Lower leg skin (tissue), 3 donors: ENCODE results near the gene CAMTA1.

Experiments used
- POLR2A ChIP-seq, 2 donors: fragments of 450-650 bp; IDR thresholded peaks; one replicate each; pipeline ENCODE4 v1.6.1; 2016 to 2017; ENCODE audit warnings: antibody characterized with exemption in 2 of 2, mild to moderate bottlenecking in 1 of 2, moderate library complexity in 1 of 2
- TF ChIP-seq, protein P1 (sequence below), 3 donors: fragments of 450-650 bp; IDR thresholded peaks; one replicate each; pipeline ENCODE4 v1.5.1; 2016; ENCODE audit warnings: antibody characterized with exemption in 3 of 3, mild to moderate bottlenecking in 3 of 3, moderate library complexity in 2 of 3

DNA sequence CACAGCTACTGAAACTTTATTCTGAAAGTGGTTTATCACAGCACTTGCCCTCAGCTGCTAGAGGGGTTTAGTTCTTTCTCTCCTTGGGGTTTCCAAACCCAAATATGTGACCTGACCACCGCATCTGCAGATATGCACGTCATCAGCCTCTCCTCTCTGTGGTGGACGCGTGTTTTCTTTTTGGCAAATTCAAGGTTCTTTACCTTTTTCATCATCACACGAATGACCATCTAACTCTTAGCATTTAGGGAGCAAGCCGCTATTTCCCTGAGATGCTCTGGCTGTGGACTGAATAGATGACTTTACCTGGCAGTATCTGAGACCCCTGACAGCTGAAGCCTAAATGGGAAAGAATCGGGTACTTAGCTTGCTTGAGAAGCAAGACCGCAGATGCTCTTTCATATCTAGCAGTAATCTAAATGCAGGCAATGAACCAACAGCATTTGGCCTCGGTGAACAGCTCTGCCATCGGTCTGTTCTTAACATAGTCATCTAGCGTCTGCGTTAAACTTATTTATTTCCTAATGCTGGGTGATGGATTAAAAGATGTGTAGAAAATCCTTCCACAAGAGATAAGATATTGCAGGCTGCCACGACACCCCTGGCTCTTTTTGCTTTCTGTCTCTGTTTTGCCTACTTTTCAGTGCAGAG, 463.4 kb downstream of the CAMTA1 start:
- TF ChIP-seq, protein P1, sequence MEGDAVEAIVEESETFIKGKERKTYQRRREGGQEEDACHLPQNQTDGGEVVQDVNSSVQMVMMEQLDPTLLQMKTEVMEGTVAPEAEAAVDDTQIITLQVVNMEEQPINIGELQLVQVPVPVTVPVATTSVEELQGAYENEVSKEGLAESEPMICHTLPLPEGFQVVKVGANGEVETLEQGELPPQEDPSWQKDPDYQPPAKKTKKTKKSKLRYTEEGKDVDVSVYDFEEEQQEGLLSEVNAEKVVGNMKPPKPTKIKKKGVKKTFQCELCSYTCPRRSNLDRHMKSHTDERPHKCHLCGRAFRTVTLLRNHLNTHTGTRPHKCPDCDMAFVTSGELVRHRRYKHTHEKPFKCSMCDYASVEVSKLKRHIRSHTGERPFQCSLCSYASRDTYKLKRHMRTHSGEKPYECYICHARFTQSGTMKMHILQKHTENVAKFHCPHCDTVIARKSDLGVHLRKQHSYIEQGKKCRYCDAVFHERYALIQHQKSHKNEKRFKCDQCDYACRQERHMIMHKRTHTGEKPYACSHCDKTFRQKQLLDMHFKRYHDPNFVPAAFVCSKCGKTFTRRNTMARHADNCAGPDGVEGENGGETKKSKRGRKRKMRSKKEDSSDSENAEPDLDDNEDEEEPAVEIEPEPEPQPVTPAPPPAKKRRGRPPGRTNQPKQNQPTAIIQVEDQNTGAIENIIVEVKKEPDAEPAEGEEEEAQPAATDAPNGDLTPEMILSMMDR (IDR thresholded peaks at IDR 0.05): no peak
- no peak for TF ChIP-seq POLR2A (IDR thresholded peaks at IDR 0.05)
